NCI-H69 (cell line): ENCODE data around the gene SLC38A10.

Experiments used
- DNase-seq: peaks from one replicate; lab custom pipeline; 2025; lab: John Stamatoyannopoulos, UW

SLC38A10 gene

DNA sequence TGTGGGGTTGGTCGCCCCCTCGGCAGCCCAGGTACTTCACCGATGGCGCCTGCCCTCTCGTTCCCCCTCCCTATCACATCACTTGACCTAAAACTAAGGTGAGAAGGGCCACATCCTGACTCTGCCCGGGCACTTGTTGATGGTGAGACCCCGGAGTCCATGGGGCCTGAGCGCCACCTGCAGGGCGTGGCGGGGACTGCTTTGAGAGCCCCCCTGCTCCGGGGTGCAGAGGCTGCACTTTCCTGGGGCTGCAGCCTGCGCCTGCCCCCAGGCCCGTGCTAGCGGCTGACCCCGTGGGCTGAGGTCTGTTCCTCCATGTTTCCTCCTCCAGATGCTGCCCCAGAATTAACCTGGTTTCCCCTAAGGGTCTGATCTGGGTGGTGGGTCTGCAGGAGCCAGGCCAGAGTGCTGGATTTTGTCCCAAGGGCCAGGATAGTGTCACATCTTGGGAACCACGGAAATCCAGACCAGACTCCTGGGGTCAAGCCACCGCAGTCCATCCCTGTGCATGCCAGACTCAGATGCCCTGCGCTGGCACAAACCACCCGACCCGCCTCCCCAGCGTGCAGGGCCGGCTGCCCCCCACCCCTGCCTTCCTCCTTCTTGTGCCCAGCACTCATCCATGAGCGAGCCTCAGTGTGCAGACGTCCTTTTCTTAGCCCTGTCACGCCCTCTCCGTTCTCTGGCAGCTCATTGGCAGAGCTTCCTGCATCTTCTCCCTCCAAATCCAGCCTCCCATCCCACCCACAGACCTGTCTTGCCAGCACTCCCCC, 53.3 kb downstream of the SLC38A10 start:
- peak; percentile 53 for DNase-seq

- DNase-seq = no peak
These were observed 53.9 kb downstream of the SLC38A10 start for GRCh38 chr17:81241203-81241602.

DNA sequence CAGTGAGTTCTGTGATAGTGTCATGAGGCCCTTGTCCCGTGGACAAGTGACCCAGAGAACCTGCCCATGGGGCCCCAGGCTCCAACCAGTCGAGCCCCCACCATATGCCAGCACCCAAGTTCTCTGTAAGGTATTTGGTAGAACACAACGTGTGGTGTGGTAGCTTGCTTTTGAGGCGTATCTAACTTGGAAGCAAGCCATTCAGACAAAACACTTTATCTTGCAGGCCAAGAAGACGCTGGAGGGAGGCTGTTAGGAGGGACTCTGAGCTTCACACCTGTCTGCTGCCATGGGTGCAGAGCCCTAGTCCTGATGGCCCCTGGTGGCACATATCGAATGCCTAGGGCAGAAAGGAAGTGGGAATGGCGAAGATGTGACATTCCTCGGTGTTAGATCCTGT, 54.3 kb downstream of the SLC38A10 start:
- DNase-seq = no peak

GRCh38 chr17:81239714-81240555, 55.2 kb downstream of the SLC38A10 start:
- DNase-seq = peak; percentile 42

- peak; percentile 100 for DNase-seq
These were observed 56.0 kb downstream of the SLC38A10 start, which contains the start of the genes NDUFAF8 and TEPSIN for GRCh38 chr17:81238815-81239713. Gene NDUFAF8, plus strand, starts transcription at chr17:81239318. Its CDS starts 46 bp downstream, at chr17:81239364. Gene TEPSIN, minus strand, starts transcription at chr17:81239055. Its CDS starts 22 bp downstream, at chr17:81239033.

DNA sequence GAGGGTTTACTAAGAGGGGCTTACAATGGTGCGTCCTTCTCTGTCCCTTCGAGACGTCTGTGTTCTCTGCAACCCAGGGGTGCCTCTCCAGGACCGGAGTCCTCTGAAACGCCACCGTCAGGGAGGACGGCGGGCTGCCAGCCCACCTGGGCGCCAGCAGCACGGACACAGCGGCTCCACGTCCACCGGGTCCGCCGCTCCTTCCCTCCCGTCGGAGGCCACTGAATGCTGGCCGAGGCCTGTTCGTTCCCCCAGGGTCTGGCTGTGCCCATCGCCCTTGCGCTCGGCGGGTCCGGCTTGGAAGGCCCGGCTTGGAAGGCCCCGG, 56.7 kb downstream of the SLC38A10 start:
- DNase-seq = no peak

DNA sequence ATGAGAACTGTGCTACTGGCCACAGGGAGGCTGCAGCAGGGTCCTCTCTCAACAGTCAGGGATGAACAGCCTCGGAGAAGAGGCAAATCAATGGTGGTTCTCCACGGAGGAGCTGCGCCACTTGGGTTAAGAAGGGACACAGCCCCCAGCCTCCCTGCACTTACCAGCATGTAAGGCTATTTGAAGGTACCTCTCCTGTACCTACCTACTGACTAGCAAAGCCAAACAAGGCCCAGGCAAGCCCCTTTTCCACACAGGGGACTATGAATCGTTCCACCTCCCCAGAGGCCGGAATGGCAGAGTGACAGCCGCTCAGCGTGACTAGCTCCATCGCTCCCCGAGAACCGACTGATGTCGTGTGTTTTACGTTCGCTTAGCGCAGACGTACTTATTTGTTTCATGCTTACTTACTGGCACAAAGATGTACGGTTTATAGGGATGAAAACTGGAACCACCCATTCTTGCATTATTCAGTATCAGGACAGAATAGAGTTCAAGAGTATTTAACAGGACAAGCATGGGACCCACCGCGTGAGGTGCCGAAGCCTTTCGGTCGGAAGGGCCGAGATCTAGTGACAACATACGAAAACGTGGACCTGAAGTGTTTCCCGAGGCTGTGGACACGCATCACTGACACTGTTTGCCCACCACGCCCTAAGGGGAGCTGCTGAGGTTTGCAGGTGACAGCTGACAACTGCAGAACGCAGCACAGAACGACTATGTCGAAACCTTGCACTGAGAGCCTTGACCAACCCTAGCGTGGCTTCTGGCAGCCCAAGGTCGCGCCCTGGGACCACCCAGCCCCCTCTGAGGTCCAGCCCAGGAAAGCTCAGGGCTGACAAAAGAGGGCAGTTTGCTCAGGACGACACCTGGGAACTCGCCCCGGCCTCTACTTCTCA, 57.3 kb downstream of the SLC38A10 start:
- DNase-seq = peak; percentile 48

GRCh38 chr17:81236784-81237183, 58.3 kb downstream of the SLC38A10 start:
- DNase-seq = no peak

DNA sequence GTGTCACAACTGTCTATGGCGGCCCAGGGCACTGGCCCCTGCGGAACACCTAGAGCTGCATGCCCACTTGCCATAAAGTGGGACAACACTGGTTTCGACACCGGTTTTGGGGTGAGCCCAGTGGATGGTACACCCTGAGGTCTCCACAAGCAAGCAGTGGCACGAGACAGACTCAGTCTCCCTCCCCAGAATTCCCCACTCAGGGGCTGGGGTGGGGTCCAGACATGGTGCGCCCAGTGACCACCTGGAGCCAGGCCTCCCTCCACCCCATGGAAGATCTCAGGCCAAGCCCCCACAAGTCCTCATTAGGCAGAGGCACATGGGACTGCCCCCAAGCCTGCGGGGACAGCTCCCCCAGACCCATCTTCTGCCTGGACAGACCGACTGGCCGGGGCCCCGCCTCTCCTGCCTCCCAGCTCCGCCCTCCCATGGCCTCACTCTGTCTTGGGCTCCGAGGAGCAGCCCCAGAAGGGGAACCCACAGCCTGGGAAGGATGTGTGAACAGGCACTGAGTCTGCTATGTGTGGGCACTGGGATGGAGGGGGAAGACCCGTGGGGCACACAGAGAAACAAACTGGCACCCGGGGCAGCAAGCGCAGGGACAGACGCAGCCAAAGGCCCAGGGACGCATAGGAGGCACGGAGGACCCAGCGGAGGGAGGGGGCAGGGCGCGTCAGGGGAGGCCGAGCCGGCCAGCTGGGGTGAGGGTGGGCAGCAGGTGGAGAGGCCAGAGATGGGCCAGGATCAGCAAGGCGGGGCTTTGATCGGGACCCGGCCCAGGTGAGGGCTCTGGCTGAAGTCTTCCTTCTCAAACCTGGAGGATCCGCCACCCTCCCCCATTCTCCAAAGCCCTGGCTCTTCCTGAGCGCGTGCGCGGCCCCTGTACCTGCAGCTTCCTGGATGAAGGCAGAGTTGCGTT, 59.0 kb downstream of the SLC38A10 start:
- DNase-seq = no peak

DNA sequence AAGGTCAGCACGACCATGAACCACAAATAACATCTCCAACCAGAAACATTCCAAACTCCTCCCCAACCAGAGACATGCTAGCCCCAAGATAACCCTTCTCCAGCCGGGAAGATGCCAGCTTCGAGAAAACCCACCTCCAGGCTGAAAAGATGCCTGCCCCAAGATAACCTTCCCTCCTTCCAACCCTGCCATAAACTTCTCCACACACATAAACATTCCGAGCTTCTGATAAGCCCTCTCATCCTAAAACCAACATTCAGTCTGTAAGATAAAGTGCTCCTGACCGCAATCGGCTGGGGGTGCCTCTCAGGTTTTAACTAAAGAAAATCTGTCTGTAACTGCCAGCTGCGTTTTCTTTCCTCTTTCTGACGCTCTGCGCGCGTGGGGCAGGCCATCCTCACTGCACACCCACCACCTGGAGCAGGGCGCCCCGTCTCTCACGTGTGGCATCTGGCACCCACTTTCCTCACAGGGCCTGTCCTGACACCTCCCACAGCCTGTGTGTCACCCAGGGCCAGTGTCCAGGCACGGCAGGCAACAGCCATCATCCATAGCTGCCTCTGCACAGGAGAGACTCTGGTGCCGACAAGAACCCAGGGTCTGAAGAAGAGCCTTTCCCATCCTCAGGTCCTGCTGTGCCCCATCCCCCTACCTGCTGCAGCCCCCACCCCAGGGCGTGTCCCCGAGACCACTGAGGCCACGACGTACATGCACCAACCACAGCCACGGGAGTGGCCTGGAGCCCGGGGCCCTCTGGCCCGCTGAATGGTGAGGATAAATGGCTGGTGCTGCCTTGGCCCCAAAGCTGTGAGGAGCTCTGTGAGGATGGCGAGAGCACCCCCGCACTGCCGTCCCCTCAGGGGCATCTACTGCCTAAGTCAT, 59.9 kb downstream of the SLC38A10 start:
- no peak for DNase-seq

GRCh38 chr17:81234506-81234855, 60.6 kb downstream of the SLC38A10 start:
- DNase-seq = no peak

- no peak for DNase-seq
These were observed 61.1 kb downstream of the SLC38A10 start for GRCh38 chr17:81233811-81234505.

GRCh38 chr17:81233316-81233715, 61.8 kb downstream of the SLC38A10 start:
- no peak for DNase-seq

DNA sequence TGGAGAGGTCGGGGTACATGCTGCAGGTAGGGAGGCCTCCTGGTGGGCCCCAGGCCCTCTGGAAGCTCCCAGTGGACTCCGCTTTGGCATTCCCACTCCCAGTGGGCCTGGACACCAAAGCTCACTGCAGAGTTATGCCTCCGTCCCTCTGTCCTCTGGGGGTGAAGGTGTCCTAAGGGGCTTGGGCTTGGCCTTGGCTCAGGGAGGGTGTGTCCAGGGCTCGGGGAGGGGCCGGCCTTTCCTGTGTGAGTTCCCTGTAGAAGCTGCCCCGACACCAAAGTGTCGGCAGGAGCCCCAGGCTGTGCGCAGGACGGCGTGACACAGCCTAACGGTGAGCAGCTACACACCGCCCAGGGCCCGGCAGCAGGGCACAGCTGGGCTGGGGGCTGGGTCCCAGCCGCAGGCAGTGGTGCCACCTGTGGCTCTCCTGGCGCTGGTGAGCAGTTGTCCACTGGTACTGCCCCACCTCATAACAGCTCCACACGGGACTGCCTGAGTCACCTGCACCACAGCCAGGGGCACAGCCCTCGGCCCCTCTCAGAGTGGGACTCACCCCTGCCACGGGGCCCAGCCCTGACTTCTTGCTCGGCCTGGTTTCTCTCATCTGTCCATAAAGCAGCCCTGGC, 62.4 kb downstream of the SLC38A10 start:
- DNase-seq = no peak

DNA sequence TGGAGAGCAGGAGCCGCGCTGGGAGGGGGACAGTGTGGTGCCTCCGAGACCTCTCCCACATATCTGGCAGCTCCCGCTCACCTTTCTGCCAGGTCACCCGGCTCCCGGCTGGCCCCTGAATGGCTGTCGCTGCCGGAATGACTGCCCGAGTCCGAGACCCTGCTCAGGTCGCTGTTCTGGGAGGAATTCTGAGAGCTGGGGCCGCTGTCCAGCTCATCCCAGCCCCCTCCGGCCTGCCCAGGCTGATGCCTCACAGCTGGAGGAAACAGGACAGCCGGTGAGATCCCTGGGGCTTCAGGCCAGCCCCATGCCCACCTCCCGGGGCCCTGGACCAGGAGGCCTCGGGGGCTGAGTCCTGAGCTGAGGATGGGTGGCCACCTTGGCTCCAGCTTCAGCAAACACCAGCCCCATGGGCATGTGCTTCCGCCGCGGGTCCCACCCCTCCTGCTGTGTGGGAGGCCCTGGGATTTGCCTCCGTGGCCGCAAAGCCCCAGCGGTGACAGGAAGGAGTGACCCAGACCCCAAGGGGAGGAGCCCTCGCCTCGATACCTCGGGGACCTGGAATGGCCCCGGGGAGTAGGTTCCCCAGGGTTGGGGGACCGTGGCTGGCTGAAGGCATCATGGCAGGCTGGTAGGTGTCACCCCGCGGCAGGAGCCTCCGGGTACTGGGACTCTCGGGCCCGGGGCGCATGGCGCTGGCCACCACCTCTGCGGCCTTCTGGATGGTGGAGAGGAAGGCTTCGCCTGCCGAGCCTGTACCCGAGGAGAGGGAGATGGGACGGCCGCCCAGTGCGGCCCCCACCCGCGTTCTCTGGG, 63.1 kb downstream of the SLC38A10 start:
- no peak for DNase-seq

DNA sequence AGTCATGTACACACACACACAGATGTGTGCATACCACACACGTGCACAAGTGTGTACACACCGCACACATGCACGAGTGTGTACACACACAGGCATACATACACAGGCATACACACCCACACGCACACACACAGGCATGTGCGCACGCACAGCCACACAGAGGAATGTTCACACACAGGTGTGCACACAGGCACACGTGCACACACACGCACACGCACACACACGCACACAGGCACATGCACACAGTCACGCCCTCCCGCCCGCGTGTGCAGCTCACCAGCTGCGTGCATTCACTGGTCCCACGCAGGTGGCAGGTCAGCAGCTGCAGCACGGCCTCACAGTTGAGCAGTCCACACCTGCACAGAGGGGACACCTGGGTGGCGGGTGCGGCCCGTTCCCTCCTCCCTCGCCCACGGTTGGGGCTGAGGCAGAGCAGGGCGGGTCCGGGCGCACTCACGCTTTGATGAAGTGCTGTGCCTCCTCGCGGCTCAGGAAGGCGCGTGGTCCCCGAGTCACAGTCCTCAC, 63.9 kb downstream of the SLC38A10 start:
- DNase-seq = no peak
